Measurements from ENCODE around the gene DGKI.
A peak's percentile ranks its signal among the peaks of the same experiment; 100 is the strongest.

DGKI gene

GRCh38 chr7:137488038-137488437 is 358.7 kb downstream of the DGKI start:
- Histone ChIP-seq H3K4me3 (ENCODE audit: control insufficient read depth in 1 of 7, extremely low read depth in 1 of 7, insufficient read depth in 4 of 7, low read depth in 2 of 7, low read length in 6 of 7) (no peak overlapping the region), H3K36me3 (ENCODE audit: control insufficient read depth in 4 of 4, insufficient read depth in 4 of 4, low read length in 3 of 4) (no peaks in the 10 kb centered on the region), H3K9me3 (ENCODE audit: control extremely low read depth in 1 of 5, control insufficient read depth in 4 of 5, insufficient read depth in 2 of 5, low read depth in 1 of 5, low read length in 4 of 5) (no peaks in the 10 kb centered on the region), H3K4me1 (ENCODE audit: control extremely low read depth in 1 of 4, control insufficient read depth in 4 of 4, insufficient read depth in 4 of 4, low read length in 3 of 4) (no peaks in the 10 kb centered on the region), H3K27me3 (replicated peaks in 2 of 5; ENCODE audit: control insufficient read depth in 4 of 5, insufficient read depth in 5 of 5, low read length in 4 of 5) (no peaks in the 10 kb centered on the region), H3K27ac (ENCODE audit: insufficient read depth in 1 of 2, low read depth in 1 of 2, low read length in 2 of 2, poor library complexity in 1 of 2, severe bottlenecking in 2 of 2) (no peak overlapping the region)
- 0% methylated on average over 1 of the region's 1 CpG for WGBS (ENCODE audit: insufficient coverage)
- DNase-seq = peak in 1 of 3 donors; percentile 1
- ChIA-PET CTCF (no interaction called here), POLR2A (no interaction called here)

- Histone ChIP-seq H3K27ac (ENCODE audit: insufficient read depth in 1 of 2, low read depth in 1 of 2, low read length in 2 of 2, poor library complexity in 1 of 2, severe bottlenecking in 2 of 2) (no peak overlapping the region), H3K36me3 (ENCODE audit: control insufficient read depth in 4 of 4, insufficient read depth in 4 of 4, low read length in 3 of 4) (no peaks in the 10 kb centered on the region), H3K9me3 (ENCODE audit: control extremely low read depth in 1 of 5, control insufficient read depth in 4 of 5, insufficient read depth in 2 of 5, low read depth in 1 of 5, low read length in 4 of 5) (no peaks in the 10 kb centered on the region), H3K4me1 (ENCODE audit: control extremely low read depth in 1 of 4, control insufficient read depth in 4 of 4, insufficient read depth in 4 of 4, low read length in 3 of 4) (no peaks in the 10 kb centered on the region), H3K27me3 (replicated peaks in 2 of 5; ENCODE audit: control insufficient read depth in 4 of 5, insufficient read depth in 5 of 5, low read length in 4 of 5) (no peaks in the 10 kb centered on the region), H3K4me3 (ENCODE audit: control insufficient read depth in 1 of 7, extremely low read depth in 1 of 7, insufficient read depth in 4 of 7, low read depth in 2 of 7, low read length in 6 of 7) (no peak overlapping the region)
- no CpG with 5 or more reads among the region's 2 CpGs for WGBS (ENCODE audit: insufficient coverage)
- CTCF ChIA-PET = no interaction called here
- no peak for DNase-seq
- POLR2A ChIA-PET = no interaction called here
Measured at GRCh38 chr7:137485818-137486217, 361.0 kb downstream of the DGKI start.

- ChIA-PET CTCF (no interaction called here), POLR2A (no interaction called here)
- Histone ChIP-seq H3K27ac (ENCODE audit: insufficient read depth in 1 of 2, low read depth in 1 of 2, low read length in 2 of 2, poor library complexity in 1 of 2, severe bottlenecking in 2 of 2) (no peak overlapping the region), H3K36me3 (ENCODE audit: control insufficient read depth in 4 of 4, insufficient read depth in 4 of 4, low read length in 3 of 4) (no peaks in the 10 kb centered on the region), H3K9me3 (ENCODE audit: control extremely low read depth in 1 of 5, control insufficient read depth in 4 of 5, insufficient read depth in 2 of 5, low read depth in 1 of 5, low read length in 4 of 5) (no peaks in the 10 kb centered on the region), H3K27me3 (replicated peaks in 2 of 5; ENCODE audit: control insufficient read depth in 4 of 5, insufficient read depth in 5 of 5, low read length in 4 of 5) (no peaks in the 10 kb centered on the region), H3K4me3 (ENCODE audit: control insufficient read depth in 1 of 7, extremely low read depth in 1 of 7, insufficient read depth in 4 of 7, low read depth in 2 of 7, low read length in 6 of 7) (no peak overlapping the region), H3K4me1 (ENCODE audit: control extremely low read depth in 1 of 4, control insufficient read depth in 4 of 4, insufficient read depth in 4 of 4, low read length in 3 of 4) (no peaks in the 10 kb centered on the region)
- DNase-seq = no peak
- WGBS (ENCODE audit: insufficient coverage) = 88% methylated on average over 1 of the region's 1 CpG
Measured at GRCh38 chr7:137484326-137484725, 362.4 kb downstream of the DGKI start.

- Histone ChIP-seq H3K27ac (ENCODE audit: insufficient read depth in 1 of 2, low read depth in 1 of 2, low read length in 2 of 2, poor library complexity in 1 of 2, severe bottlenecking in 2 of 2) (no peak overlapping the region), H3K4me1 (ENCODE audit: control extremely low read depth in 1 of 4, control insufficient read depth in 4 of 4, insufficient read depth in 4 of 4, low read length in 3 of 4) (no peaks in the 10 kb centered on the region), H3K9me3 (ENCODE audit: control extremely low read depth in 1 of 5, control insufficient read depth in 4 of 5, insufficient read depth in 2 of 5, low read depth in 1 of 5, low read length in 4 of 5) (no peaks in the 10 kb centered on the region), H3K36me3 (ENCODE audit: control insufficient read depth in 4 of 4, insufficient read depth in 4 of 4, low read length in 3 of 4) (no peaks in the 10 kb centered on the region), H3K27me3 (replicated peaks in 2 of 5; ENCODE audit: control insufficient read depth in 4 of 5, insufficient read depth in 5 of 5, low read length in 4 of 5) (no peaks in the 10 kb centered on the region), H3K4me3 (ENCODE audit: control insufficient read depth in 1 of 7, extremely low read depth in 1 of 7, insufficient read depth in 4 of 7, low read depth in 2 of 7, low read length in 6 of 7) (no peak overlapping the region)
- CTCF ChIA-PET = interaction anchor here (1.1 kb wide), 1 partner anchor 16 kb away, joined by 3 read pairs; no protein-coding TSS in a partner anchor
- POLR2A ChIA-PET = no interaction called here
- DNase-seq = no peak
- 91% methylated on average over 4 of the region's 4 CpGs for WGBS (ENCODE audit: insufficient coverage)
Measured at GRCh38 chr7:137482466-137482865, 364.3 kb downstream of the DGKI start.

- POLR2A ChIA-PET = no interaction called here
Measured at GRCh38 chr7:137480824-137481365, 365.9 kb downstream of the DGKI start.

GRCh38 chr7:137480401-137480800 is 366.4 kb downstream of the DGKI start:
- Histone ChIP-seq H3K9me3 (ENCODE audit: control extremely low read depth in 1 of 5, control insufficient read depth in 4 of 5, insufficient read depth in 2 of 5, low read depth in 1 of 5, low read length in 4 of 5) (no peaks in the 10 kb centered on the region), H3K4me1 (ENCODE audit: control extremely low read depth in 1 of 4, control insufficient read depth in 4 of 4, insufficient read depth in 4 of 4, low read length in 3 of 4) (no peaks in the 10 kb centered on the region), H3K27me3 (replicated peaks in 2 of 5; ENCODE audit: control insufficient read depth in 4 of 5, insufficient read depth in 5 of 5, low read length in 4 of 5) (no peaks in the 10 kb centered on the region), H3K4me3 (ENCODE audit: control insufficient read depth in 1 of 7, extremely low read depth in 1 of 7, insufficient read depth in 4 of 7, low read depth in 2 of 7, low read length in 6 of 7) (no peak overlapping the region), H3K36me3 (ENCODE audit: control insufficient read depth in 4 of 4, insufficient read depth in 4 of 4, low read length in 3 of 4) (no peaks in the 10 kb centered on the region), H3K27ac (ENCODE audit: insufficient read depth in 1 of 2, low read depth in 1 of 2, low read length in 2 of 2, poor library complexity in 1 of 2, severe bottlenecking in 2 of 2) (no peak overlapping the region)
- POLR2A ChIA-PET = no interaction called here
- CTCF ChIA-PET = no interaction called here
- no CpG with 5 or more reads among the region's 1 CpG for WGBS (ENCODE audit: insufficient coverage)
- DNase-seq = no peak

More at GRCh38 chr7:137480824-137481365, 365.9 kb downstream of the DGKI start:
- 89% methylated on average over 3 of the region's 3 CpGs for WGBS (ENCODE audit: insufficient coverage)
- Histone ChIP-seq H3K36me3 (ENCODE audit: control insufficient read depth in 4 of 4, insufficient read depth in 4 of 4, low read length in 3 of 4) (no peaks in the 10 kb centered on the region), H3K4me3 (ENCODE audit: control insufficient read depth in 1 of 7, extremely low read depth in 1 of 7, insufficient read depth in 4 of 7, low read depth in 2 of 7, low read length in 6 of 7) (no peak overlapping the region), H3K27me3 (replicated peaks in 2 of 5; ENCODE audit: control insufficient read depth in 4 of 5, insufficient read depth in 5 of 5, low read length in 4 of 5) (no peaks in the 10 kb centered on the region), H3K9me3 (ENCODE audit: control extremely low read depth in 1 of 5, control insufficient read depth in 4 of 5, insufficient read depth in 2 of 5, low read depth in 1 of 5, low read length in 4 of 5) (no peaks in the 10 kb centered on the region), H3K27ac (ENCODE audit: insufficient read depth in 1 of 2, low read depth in 1 of 2, low read length in 2 of 2, poor library complexity in 1 of 2, severe bottlenecking in 2 of 2) (no peak overlapping the region), H3K4me1 (ENCODE audit: control extremely low read depth in 1 of 4, control insufficient read depth in 4 of 4, insufficient read depth in 4 of 4, low read length in 3 of 4) (no peaks in the 10 kb centered on the region)
- CTCF ChIA-PET = no interaction called here
- no peak for DNase-seq

- CTCF ChIA-PET = interaction anchor here (0.5 kb wide), 1 partner anchor 1796 kb away, joined by 3 read pairs; no protein-coding TSS in a partner anchor
- Histone ChIP-seq H3K36me3 (ENCODE audit: control insufficient read depth in 4 of 4, insufficient read depth in 4 of 4, low read length in 3 of 4) (no peaks in the 10 kb centered on the region), H3K4me3 (ENCODE audit: control insufficient read depth in 1 of 7, extremely low read depth in 1 of 7, insufficient read depth in 4 of 7, low read depth in 2 of 7, low read length in 6 of 7) (no peak overlapping the region)
Measured at GRCh38 chr7:137476937-137477336, 369.8 kb downstream of the DGKI start.

More at GRCh38 chr7:137476937-137477336, 369.8 kb downstream of the DGKI start:
- WGBS (ENCODE audit: insufficient coverage) = no CpG with 5 or more reads among the region's 1 CpG
- Histone ChIP-seq H3K27ac (ENCODE audit: insufficient read depth in 1 of 2, low read depth in 1 of 2, low read length in 2 of 2, poor library complexity in 1 of 2, severe bottlenecking in 2 of 2) (no peak overlapping the region), H3K9me3 (ENCODE audit: control extremely low read depth in 1 of 5, control insufficient read depth in 4 of 5, insufficient read depth in 2 of 5, low read depth in 1 of 5, low read length in 4 of 5) (no peaks in the 10 kb centered on the region), H3K27me3 (replicated peaks in 2 of 5; ENCODE audit: control insufficient read depth in 4 of 5, insufficient read depth in 5 of 5, low read length in 4 of 5) (no peaks in the 10 kb centered on the region), H3K4me1 (ENCODE audit: control extremely low read depth in 1 of 4, control insufficient read depth in 4 of 4, insufficient read depth in 4 of 4, low read length in 3 of 4) (no peaks in the 10 kb centered on the region)
- DNase-seq = no peak
- POLR2A ChIA-PET = no interaction called here

Data from common myeloid progenitor, CD34-positive (primary cell).